DMS153 (cell line): Measurements from ENCODE around the gene OTOP1.
"Not testable (repeated sequence)": the region's sequence is repeated elsewhere in the genome, so short reads cannot be mapped to it uniquely, and the experiment has no call there.

Experiments
- DNase-seq: peaks from one replicate; lab custom pipeline; 2025; lab: John Stamatoyannopoulos, UW

OTOP1 gene

GRCh38 chr4:4160956-4161665 lies 65.6 kb downstream of the OTOP1 start:
- DNase-seq: not testable (repeated sequence)

GRCh38 chr4:4145622-4146021 lies 81.1 kb downstream of the OTOP1 start:
- not testable (repeated sequence) for DNase-seq

- DNase-seq: not testable (repeated sequence)
These were observed 83.4 kb downstream of the OTOP1 start for GRCh38 chr4:4143376-4143775.

- DNase-seq: not testable (repeated sequence)
These were observed 84.0 kb downstream of the OTOP1 start for GRCh38 chr4:4142679-4143078.

GRCh38 chr4:4141186-4141585 lies 85.5 kb downstream of the OTOP1 start:
- DNase-seq: not testable (repeated sequence)
